ENCODE measurements around the gene SLC35D2.

DNA sequence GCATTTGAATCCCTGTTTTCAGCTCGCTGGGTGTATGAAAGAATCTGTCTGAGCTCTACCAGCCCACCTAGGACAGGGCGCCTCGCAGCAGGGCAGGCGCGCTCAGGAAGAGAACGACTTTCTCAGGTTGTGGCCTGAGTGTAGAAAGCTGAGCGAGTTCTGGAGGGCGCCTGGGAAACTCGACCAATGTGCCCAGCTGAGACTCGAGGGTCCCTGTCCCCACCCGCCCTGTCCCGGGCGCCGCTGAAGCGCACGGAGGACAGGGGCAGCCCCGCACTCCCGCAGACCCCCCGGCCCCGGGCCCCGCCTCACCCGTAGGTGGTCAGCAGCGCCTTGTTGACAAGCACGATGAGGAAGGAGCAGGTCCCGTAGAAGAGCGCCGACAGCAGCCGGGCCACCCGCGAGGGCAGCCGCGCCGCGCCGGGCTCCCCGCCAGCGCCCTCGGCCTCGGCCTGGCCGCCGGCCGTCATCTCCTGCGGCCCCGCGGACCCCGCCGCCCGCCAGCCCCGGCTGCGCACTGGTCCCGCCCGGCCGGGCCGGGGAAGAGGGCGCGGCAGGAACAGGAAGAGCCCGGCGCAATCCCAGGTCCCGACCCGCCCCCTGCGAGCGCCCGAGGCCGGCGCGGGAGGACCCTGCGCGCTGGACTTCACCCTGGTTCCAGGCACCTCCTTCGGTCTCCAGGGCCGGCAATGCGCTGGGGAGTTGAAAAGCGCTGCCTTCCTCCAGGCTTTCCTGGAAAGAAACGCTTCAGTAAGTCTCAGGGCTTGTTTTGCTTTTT, at the start of gene SLC35D2:
- TF ChIP-seq, protein P1, sequence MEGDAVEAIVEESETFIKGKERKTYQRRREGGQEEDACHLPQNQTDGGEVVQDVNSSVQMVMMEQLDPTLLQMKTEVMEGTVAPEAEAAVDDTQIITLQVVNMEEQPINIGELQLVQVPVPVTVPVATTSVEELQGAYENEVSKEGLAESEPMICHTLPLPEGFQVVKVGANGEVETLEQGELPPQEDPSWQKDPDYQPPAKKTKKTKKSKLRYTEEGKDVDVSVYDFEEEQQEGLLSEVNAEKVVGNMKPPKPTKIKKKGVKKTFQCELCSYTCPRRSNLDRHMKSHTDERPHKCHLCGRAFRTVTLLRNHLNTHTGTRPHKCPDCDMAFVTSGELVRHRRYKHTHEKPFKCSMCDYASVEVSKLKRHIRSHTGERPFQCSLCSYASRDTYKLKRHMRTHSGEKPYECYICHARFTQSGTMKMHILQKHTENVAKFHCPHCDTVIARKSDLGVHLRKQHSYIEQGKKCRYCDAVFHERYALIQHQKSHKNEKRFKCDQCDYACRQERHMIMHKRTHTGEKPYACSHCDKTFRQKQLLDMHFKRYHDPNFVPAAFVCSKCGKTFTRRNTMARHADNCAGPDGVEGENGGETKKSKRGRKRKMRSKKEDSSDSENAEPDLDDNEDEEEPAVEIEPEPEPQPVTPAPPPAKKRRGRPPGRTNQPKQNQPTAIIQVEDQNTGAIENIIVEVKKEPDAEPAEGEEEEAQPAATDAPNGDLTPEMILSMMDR (IDR thresholded peaks at IDR 0.05; ENCODE audit: low read depth, low read length) = no peak
- TF ChIP-seq POLR2A (IDR thresholded peaks at IDR 0.05; ENCODE audit: extremely low read depth, insufficient read length) = no peak
